HG02884 (cell line): ENCODE results near the gene EEPD1.
"Not testable (repeated sequence)": the region's sequence is repeated elsewhere in the genome, so short reads cannot be mapped to it uniquely, and the experiment has no call there.

Experiments
- ATAC-seq: cut with Tn5 transposase; IDR thresholded peaks from one replicate; pipeline ENCODE4 v1.9.1; 2021; ENCODE audit warnings: mild to moderate bottlenecking, moderate library complexity; ENCODE audit not compliant: unreplicated experiment

The EEPD1 gene

GRCh38 chr7:36214608-36215456 is 61.8 kb downstream of the EEPD1 start:
- no peak for ATAC-seq

- no peak for ATAC-seq
These were observed 62.4 kb downstream of the EEPD1 start for GRCh38 chr7:36215457-36215765.

- no peak for ATAC-seq
These were observed 63.1 kb downstream of the EEPD1 start for GRCh38 chr7:36216063-36216684.

- ATAC-seq, result no peak
These were observed 64.3 kb downstream of the EEPD1 start for GRCh38 chr7:36217211-36217960.

- ATAC-seq, result no peak
These were observed 64.9 kb downstream of the EEPD1 start for GRCh38 chr7:36217961-36218284.

GRCh38 chr7:36219429-36219828 is 66.4 kb downstream of the EEPD1 start:
- no peak for ATAC-seq

GRCh38 chr7:36223851-36224250 is 70.8 kb downstream of the EEPD1 start:
- ATAC-seq, result no peak

- ATAC-seq, result no peak
These were observed 72.1 kb downstream of the EEPD1 start for GRCh38 chr7:36224934-36225858.

- no peak for ATAC-seq
These were observed 73.1 kb downstream of the EEPD1 start for GRCh38 chr7:36226151-36226550.

GRCh38 chr7:36227223-36227622 is 74.2 kb downstream of the EEPD1 start:
- no peak for ATAC-seq

GRCh38 chr7:36228039-36228438 is 75.0 kb downstream of the EEPD1 start:
- no peak for ATAC-seq

GRCh38 chr7:36231406-36231805 is 78.4 kb downstream of the EEPD1 start:
- ATAC-seq, result no peak

GRCh38 chr7:36232555-36232954 is 79.5 kb downstream of the EEPD1 start:
- no peak for ATAC-seq

GRCh38 chr7:36232971-36233550 is 80.0 kb downstream of the EEPD1 start:
- ATAC-seq, result no peak

GRCh38 chr7:36236073-36236472 is 83.0 kb downstream of the EEPD1 start:
- ATAC-seq, result no peak

GRCh38 chr7:36238138-36238537 is 85.1 kb downstream of the EEPD1 start:
- ATAC-seq, result no peak

GRCh38 chr7:36243356-36243755 is 90.3 kb downstream of the EEPD1 start:
- not testable (repeated sequence) for ATAC-seq

- ATAC-seq, result not testable (repeated sequence)
These were observed 90.9 kb downstream of the EEPD1 start for GRCh38 chr7:36244001-36244400.

GRCh38 chr7:36244429-36244828 is 91.4 kb downstream of the EEPD1 start:
- no peak for ATAC-seq

GRCh38 chr7:36245684-36246299 is 92.7 kb downstream of the EEPD1 start:
- no peak for ATAC-seq
